Activated CD8-positive, alpha-beta memory T cell treated with anti-CD3 and anti-CD28 coated beads for 24 hours (primary cell): ENCODE measurements around the gene TPRA1.

ENCODE experiments used
- DNase-seq: peaks from one replicate; pipeline ENCODE4 v3.0.0-alpha.2; 2020

Gene TPRA1

GRCh38 chr3:127588806-127589577 lies 1.5 kb downstream of the TPRA1 start:
- peak; percentile 68 for DNase-seq

- no peak for DNase-seq
Observed at GRCh38 chr3:127587876-127588275, 2.7 kb downstream of the TPRA1 start.

- no peak for DNase-seq
Observed at GRCh38 chr3:127585813-127586413, 4.6 kb downstream of the TPRA1 start.

GRCh38 chr3:127585163-127585812 lies 5.2 kb downstream of the TPRA1 start:
- no peak for DNase-seq

GRCh38 chr3:127584734-127585133 lies 5.8 kb downstream of the TPRA1 start:
- no peak for DNase-seq

GRCh38 chr3:127580327-127581060 lies 10.0 kb downstream of the TPRA1 start:
- no peak for DNase-seq

GRCh38 chr3:127578802-127579201 lies 11.7 kb downstream of the TPRA1 start:
- no peak for DNase-seq

- DNase-seq: no peak
Observed at GRCh38 chr3:127578168-127578567, 12.4 kb downstream of the TPRA1 start.

- DNase-seq: no peak
Observed at GRCh38 chr3:127577448-127577847, 13.1 kb downstream of the TPRA1 start.

- peak; percentile 94 for DNase-seq
Observed at GRCh38 chr3:127574880-127575878, 15.4 kb downstream of the TPRA1 start.

GRCh38 chr3:127573912-127574311 lies 16.6 kb downstream of the TPRA1 start:
- no peak for DNase-seq

GRCh38 chr3:127573401-127573800 lies 17.1 kb downstream of the TPRA1 start:
- no peak for DNase-seq

- DNase-seq: no peak
Observed at GRCh38 chr3:127572735-127573134, 17.8 kb downstream of the TPRA1 start.

- DNase-seq: no peak
Observed at GRCh38 chr3:127572186-127572585, 18.3 kb downstream of the TPRA1 start.

GRCh38 chr3:127570520-127570919 lies 20.0 kb downstream of the TPRA1 start:
- no peak for DNase-seq

- no peak for DNase-seq
Observed at GRCh38 chr3:127569160-127569559, 21.4 kb downstream of the TPRA1 start.

- DNase-seq: no peak
Observed at GRCh38 chr3:127568586-127568985, 21.9 kb downstream of the TPRA1 start.

- no peak for DNase-seq
Observed at GRCh38 chr3:127566833-127567232, 23.7 kb downstream of the TPRA1 start.

- no peak for DNase-seq
Observed at GRCh38 chr3:127565711-127566110, 24.8 kb downstream of the TPRA1 start.

GRCh38 chr3:127560051-127560787 lies 30.3 kb downstream of the TPRA1 start:
- no peak for DNase-seq

- DNase-seq: no peak
Observed at GRCh38 chr3:127556565-127556964, 34.0 kb downstream of the TPRA1 start.
